HG02870 (cell line): ENCODE measurements around the gene TM4SF20.
"Not testable (repeated sequence)": the region's sequence is repeated elsewhere in the genome, so short reads cannot be mapped to it uniquely, and the experiment has no call there.

Source experiments
- ATAC-seq: cut with Tn5 transposase; IDR thresholded peaks from one replicate; pipeline ENCODE4 v1.9.1; 2021; ENCODE audit warnings: mild to moderate bottlenecking, moderate library complexity; ENCODE audit not compliant: unreplicated experiment

The TM4SF20 gene

DNA sequence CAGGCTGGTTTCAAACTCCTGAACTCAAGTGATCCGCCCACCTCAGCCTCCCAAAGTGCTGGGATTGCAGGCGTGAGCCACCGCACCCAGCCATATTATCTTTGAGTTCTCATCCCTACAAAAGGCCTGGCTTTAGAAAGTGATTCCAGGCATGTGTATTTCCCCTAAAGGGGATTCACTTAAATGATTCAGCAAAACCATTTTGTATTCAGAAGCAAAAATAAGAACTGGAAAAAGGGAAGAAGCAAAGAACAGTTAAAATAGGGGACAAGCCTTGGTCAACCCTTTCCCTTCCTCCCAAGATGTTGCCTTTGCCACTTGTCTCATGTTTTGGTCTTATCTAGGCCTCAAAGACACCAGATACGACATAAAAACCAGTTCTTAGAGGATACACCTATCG is 10.5 kb downstream of the TM4SF20 start:
- ATAC-seq, result no peak

GRCh38 chr2:227367427-227367795 is 11.7 kb downstream of the TM4SF20 start:
- ATAC-seq, result no peak

DNA sequence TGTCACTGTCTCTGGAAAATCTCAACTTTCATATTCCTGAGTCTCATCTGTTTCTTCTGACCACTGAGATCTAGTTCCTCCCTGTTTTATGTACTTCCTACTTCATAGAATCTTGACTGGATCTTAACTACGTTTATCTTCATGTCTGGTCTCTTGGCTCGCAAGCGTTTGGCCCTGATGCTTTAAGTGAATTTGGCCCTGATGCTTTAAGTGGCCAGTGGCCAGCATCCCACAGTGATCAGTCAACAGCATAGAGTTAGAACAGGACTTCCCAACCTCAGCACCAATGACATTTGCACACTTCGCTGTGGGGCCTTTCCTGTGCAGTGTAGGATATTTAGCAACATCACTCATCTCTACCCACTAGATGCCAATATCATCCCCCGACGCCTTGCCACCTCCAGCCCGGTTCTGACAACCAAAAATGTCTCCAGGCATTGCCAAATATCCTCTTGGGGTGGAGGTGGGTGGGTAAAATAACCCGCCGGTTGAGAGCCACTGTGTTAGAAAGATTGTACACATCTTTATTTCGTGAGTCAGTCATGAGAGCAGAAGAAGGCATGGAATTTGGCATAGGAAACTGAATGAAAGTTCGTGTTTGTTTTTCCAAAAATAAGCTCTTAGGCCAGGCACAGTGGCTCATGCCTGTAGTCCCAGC is 12.2 kb downstream of the TM4SF20 start:
- ATAC-seq, result no peak

DNA sequence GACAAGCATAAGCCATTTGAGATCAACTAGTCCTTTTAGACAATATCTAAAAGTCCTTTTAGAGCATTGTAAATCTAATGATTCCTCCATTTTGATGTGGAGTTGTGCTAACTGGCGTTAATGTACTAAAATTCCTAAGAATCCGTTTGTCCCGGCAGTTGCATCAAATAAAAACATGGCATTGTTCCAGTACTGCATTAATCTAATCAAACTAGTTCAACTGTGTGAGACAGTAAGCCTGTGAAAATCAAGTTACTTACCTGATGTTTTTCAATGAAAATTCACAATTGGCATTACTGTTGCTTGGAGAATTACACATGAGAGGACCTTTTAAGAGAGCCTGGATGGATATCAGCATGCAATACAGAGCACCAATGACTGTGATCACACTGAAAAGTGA is 13.3 kb downstream of the TM4SF20 start:
- ATAC-seq, result no peak

DNA sequence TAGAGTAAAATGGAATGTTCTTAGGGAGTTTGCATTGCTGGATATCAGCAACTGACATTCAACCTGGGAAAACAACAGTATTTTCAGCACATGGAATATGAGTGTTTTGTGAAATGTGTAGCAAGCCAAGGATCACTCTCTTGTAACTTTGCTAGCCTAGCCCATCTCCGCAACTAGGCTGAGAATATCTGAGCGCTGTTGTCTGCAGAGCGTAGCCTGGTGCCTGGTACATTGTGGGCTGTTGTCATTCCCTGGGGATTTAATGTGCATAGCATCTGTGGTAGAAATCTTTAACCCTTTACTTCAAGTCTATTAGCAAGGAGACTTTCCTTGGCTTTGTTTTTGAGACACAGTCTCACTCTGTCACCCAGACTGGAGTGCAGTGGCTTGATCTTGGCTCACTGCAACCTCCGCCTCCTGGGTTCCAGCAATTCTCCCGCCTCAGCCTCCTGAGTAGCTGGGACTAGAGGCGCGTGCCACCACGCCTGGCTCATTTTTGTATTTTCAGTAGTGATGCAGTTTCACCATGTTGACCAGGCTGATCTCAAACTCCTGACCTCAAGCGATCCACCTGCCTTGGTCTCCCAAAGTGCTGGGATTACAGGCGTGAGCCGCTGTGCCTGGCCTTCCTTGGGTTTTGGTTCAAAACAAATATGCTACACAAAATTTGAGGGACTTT is 14.4 kb downstream of the TM4SF20 start:
- not testable (repeated sequence) for ATAC-seq

DNA sequence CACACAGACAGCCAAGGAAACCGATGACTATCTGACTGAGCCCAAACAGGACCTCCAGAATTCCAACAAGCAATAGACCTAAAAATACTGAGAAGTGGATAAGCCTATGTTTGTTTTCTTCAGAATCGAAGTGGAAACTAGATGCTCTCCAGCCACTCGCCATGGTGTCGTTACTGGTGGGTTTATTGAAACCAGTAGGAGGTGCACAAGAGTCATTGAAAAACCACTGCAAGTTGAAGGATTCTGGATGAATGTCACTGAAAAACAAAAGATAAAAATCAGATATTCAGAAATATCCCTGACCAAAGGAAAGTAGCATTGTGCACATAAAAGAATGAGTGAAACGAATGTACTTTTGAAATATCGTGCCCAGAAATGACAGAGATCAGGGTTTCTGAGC is 15.3 kb downstream of the TM4SF20 start:
- no peak for ATAC-seq

DNA sequence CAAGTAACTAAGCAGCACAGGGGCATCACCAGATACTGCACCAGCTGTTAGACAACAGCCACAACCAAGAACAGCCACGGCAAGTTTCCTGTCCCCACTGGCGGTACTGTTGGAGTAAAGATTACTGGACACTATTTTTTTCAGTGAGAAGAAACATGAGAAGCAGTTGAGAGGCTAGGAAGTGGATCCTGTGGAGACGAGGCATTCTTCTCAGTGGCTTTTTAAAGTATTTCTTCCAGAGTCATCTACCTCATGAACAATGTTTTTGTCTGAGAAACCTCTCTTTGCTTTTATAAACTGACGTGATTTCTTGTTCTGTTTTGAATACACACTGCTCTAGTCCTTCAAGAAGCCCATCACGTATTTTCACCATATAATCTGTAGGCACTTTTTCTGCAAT is 18.8 kb downstream of the TM4SF20 start:
- no peak for ATAC-seq

GRCh38 chr2:227351639-227352038 is 27.5 kb downstream of the TM4SF20 start:
- ATAC-seq, result peak; percentile 87

DNA sequence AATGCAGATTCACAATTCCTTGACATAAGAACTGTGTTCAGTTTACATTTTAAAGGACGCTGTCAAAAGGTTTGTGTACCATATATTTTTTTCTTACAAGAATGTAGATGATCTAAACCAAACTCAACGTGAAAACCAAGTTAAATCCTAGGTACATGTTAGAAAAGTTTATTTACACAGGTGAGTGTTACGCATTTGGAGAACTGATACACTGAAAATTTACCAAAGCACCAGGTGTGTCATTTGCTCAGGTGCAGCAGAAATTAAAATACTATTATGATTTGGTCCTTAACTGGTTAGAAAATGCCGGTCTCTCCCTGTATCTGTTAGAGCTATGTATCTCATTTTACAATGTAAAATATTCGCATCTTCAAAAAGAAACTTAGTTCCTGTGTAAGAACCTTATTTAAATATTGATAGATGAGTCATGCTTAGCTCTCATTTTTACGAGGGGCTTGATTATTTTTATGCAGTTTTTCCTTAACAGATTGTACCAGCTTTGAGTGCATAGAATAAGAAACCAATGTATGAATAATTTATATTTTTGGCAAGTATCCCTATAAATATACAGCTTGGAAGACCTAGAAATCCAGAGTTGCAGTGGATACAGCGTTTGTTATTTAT is 29.0 kb downstream of the TM4SF20 start:
- ATAC-seq, result no peak

GRCh38 chr2:227348324-227348723 is 30.8 kb downstream of the TM4SF20 start:
- ATAC-seq, result no peak

DNA sequence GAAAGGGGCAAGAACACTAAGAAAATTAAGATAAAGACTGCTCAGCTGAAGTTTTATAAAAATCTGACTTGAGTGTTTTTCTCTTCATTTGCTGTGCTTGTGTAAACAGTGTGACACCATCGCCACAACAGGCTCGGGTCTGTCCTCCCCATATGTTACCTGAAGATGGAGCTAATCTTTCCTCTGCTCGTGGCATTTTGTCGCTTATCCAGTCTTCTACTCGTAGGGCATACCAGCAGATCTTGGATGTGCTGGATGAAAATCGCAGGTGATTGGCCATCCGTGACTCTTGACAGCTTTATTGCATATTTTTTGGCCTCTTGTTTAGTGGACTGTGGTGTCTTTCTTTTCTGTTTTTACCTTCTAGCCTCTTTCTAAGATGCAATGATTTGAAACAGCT is 32.0 kb downstream of the TM4SF20 start:
- no peak for ATAC-seq

GRCh38 chr2:227344231-227344630 is 34.9 kb downstream of the TM4SF20 start:
- no peak for ATAC-seq

- ATAC-seq, result no peak
Observed at GRCh38 chr2:227341553-227341952, 37.6 kb downstream of the TM4SF20 start.

DNA sequence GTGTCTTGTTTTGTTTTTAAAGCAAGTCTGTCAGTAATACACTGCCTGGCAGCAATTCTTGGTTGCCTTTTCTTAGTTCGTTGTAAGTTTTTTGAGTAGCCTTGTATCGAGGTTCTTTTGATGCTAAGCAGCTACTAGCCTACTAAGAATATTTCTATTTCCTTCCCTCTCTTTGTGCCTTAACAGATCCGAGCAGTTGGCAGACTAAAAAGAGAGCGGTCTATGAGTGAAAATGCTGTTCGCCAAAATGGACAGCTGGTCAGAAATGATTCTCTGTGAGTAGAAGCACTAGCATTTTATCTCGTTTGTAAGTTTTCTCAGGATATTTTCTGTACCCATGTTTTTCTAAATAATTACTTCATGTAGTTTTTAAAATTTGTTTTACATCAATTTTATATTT is 39.0 kb downstream of the TM4SF20 start:
- no peak for ATAC-seq

- no peak for ATAC-seq
Observed at GRCh38 chr2:227339098-227339599, 40.0 kb downstream of the TM4SF20 start.

GRCh38 chr2:227337442-227337841 is 41.7 kb downstream of the TM4SF20 start:
- ATAC-seq, result no peak

DNA sequence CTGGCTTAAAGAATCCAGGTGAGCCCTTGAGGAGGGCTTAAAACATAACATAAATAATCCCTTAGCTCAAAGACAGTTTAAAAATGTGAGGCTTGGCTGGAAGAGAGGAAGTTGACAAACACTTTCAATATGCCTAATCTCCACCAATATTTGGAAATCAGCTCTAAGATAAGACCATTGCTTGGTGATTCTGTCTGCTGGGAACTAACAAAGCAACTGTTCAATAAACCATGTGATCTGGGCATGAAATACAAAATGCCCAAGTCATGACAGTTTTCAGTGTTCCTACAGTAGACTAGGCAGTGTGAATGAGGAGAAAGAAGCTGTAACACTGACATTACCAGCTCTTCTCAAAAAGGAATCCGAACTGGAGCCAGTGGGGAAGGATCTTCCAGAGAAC is 43.4 kb downstream of the TM4SF20 start:
- no peak for ATAC-seq

- no peak for ATAC-seq
Observed at GRCh38 chr2:227326783-227327182, 52.3 kb downstream of the TM4SF20 start.

GRCh38 chr2:227325839-227326195 is 53.3 kb downstream of the TM4SF20 start:
- no peak for ATAC-seq

DNA sequence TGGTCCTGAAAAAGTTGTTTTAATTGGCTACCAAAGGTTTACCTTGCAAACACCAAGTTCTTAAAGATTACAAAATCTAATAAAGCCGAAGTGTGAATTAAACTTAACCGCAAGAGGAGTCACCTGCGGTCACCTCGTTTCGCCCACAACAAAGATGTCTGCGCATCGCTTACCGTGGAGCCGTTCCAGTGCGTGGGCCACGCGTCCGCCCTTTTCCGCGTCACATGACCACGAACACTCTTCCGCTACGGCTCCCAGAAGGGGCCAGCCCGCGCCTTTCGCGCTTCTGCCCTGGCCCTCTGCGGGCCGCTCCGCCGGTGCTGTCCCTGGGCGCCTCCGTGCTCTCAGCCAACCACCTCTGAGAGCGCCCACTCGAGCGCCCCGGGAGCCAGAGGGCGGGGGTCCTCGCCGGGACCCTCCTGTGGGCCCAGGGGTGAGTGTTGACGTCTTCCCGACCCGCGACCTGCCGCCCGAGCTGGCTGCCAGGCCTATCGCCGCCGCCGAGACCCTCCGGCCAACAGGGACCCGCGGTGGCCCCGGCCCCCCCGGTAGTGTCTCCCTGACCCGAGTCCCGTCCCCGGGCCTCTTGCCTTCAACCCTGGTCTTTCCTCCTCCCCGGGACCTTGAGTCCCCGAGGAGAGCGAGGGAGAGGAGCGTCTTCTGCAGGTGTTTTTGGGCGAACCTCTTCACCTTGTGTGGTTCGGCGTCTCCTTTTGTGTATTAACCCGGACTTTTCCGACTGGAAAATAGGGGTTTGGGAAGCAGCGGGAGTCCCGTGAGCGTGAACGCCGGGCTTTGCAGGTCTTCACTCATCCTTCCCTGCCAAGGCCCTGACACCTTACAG is 53.9 kb downstream of the TM4SF20 start, which contains the start of gene MFF:
MFF (plus strand) TSS at position 257 of the 844 bp plus-strand sequence. CDS start 5,415 bp downstream, outside the sequence.
- ATAC-seq, result peak; percentile 96

- no peak for ATAC-seq
Observed at GRCh38 chr2:227324642-227324994, 54.5 kb downstream of the TM4SF20 start.
